ENCODE data around the gene PLCXD1.
"Not testable (repeated sequence)": the region's sequence is repeated elsewhere in the genome, so short reads cannot be mapped to it uniquely, and the experiment has no call there.

Gene PLCXD1

DNA sequence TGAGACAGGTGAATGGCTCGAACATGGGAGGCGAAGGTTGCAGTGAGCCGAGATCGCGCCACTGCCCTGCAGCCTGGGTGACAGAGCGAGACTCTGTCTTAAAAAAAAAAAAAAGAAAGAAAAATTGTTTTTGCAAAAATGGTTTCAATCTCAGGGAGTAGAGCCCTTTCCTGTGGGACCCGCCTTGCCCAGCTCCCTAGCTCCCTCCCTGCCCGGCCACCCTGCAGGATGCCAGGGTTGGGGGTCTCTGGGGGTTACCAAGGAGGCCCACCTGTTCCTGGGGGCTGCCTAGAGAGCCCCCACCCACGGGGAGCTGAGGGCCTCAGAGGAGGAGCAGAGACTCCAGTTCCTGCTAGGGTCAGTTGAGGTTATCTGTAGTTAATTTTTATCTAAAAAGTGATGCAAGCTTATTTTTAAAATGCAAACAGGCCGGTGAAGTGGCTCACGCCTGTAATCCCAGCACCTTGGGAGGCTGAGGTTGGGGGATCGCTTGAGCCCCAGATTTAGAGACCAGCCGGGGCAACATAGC lies 18.7 kb upstream of the PLCXD1 start:
- no peak for DNase-seq (ENCODE audit: low spot score)

DNA sequence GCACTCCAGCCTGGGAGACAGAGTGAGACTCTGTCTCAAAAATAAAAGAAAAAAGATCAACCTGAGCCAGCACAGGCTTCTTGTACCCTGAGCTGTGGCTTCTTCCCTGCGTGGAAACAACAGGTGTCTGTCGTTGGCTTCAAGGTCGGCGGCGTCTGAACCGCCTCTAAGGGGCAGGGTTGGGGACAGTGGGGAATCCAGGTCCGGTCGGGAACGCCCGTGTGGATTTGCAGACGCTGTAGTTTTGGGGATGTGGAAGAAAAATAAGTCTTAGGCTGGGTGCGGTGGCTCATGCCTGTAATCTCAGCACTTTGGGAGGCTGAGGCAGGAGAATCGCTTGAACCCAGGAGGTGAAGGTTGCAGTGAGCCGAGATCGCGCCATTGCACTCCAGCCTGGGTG lies 17.2 kb upstream of the PLCXD1 start:
- DNase-seq (ENCODE audit: low spot score), result not testable (repeated sequence)

DNA sequence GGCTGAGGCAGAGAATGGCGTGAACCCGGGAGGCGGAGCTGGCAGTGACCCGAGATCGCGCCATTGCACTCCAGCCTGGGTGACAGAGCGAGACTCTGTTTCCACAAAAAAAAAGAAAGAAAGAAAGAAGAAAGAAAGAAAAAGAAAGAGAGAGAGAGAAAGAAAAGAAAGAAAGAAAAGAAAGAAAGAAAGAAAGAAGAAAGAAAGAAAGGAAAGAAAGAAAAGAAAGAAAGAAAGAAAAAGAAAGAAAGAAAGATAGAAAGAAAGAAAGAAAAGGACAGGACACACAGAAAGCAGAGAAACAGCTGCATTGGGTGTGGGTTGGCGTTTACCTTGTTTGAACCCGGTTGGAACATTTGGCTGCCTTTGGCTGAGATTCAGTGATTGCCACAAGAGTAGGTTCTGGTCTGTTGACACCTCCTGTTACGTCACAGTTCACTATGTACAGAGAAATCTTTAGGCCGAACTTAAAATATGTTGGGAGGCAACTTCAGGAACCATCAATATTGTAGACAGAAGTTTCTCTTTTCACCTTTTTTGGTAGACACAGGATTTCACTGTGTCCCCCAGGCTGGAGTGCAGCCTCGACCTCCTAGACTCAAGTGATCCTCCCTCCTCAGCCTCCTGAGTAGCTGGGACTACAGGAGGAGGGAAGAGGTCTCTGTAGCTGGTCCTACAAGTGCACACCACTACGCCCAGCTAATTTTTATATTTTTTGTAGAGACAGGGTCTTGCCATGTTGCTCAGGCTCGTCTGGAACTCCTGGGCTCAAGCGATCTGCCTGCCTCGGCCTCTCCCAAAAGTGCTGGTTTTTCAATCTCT lies 16.3 kb upstream of the PLCXD1 start:
- no peak for DNase-seq (ENCODE audit: low spot score)

DNA sequence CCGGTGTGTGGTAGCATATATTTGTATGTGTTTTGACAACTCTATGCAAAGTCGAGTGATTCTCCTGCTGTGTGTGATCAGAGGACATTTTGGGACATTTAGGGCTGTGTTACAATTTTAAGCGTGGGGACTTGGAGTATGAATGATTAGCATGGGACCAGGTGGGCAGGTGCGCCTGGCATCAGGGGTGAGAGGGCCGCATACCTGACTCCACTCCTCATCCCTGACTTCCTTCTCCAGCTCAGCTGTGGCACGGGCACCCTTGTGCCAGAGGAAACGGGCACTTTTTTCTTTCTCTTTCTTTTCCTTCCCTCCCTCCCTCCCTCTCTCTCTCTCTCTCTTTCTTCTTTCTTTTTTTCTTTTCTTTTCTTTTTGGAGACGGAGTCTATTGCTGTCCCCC lies 15.7 kb upstream of the PLCXD1 start:
- DNase-seq (ENCODE audit: low spot score), result no peak

DNA sequence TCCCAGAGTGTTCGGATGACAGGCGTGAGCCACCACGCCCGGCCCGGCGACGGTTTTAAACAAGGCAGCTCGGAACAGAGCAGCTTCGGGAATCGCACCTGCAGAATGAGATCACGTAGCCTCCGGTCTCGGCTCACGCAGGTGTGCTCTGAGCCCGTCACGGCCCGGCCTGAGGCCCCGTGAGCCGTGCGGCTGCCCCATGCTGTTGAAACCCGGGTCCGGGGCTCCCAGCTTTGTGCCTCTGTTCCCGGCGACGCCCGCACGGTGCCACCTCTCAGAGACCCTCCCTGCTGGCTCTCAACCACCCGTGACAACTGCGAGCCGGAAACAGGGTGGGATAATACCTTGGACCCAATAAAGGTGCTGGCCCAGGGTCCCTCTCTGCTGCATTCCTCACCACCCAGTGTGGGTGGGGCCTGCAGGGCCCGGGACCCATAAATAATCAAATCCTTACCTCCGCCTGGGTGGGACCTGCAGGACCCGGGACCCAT lies 13.4 kb upstream of the PLCXD1 start:
- no peak for DNase-seq (ENCODE audit: low spot score)

DNA sequence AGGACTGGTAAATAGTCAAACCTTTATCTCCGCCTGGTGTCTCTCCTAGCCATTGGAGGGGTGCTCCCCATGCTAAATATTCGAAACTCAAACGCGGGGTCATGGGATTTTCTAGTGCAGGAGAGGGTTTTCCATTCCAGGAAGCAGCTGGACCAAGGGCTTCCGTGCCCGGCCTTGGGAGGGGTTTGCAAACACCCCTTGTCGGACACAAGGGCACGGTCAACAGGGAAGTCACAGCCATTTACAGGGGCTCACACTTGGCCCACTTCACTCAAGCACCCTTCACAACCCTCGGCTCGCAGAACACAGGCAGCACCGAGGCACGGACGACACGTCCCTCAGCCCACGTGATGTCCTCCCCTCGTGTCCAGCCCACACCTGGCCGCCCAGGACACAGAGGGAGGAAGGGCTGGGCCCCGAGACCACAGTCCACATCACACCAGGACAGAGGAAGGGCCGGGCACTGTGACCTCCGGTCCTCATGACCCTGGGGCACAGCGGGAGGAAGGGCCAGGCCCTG lies 10.3 kb upstream of the PLCXD1 start:
- no peak for DNase-seq (ENCODE audit: low spot score)

DNA sequence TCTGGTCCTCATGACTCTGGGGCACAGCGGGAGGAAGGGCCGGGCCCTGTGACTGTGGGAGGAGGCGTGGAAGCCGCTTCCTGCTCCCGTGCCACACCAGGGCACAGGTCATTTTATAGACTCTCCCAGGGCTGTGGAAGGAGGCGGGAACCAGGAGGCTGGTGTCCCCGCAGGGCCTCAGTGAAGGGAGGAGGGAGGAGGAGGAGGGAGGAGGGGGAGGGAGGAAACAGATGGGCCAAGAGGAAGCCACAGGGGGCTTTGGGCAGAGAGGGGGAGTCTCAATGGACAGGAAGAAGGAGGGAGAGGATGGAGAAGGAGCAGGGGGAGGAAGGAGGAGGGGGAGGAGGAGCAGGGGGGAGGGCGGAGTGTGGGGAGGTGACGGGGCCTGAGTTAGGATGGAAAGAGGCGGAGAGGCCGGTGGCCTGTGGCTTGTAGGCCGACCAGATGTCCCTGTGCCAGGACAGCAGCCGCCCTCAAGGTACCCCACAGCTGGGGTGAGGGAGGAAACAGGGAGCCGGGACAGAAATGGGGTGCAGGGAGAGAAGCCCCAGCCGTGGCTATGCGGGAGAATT lies 6.2 kb upstream of the PLCXD1 start:
- no peak for DNase-seq (ENCODE audit: low spot score)

DNA sequence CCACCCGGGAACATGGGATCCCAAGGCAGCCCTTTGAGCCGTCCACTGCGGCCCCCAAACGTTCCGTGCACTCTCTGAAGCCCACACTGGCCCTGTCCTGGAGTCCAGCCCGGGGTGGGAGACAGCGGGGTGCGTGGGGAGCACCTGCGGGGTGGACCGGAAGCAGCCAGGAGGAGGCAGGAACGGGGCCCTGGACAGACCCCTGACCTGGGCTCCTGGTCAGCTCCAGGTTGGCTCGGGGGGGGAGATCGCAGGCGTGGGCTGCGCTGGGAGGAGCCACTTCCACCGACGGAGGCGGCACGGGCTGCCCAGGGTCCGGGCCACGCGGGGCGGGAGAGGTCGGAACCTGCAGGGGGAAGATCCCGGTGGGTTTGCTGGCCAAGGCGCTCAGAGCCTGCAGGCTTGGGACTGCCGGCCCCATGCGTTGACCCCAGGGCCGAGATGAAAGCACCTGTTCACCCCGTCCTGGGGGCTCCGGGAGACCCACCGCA lies 5.7 kb upstream of the PLCXD1 start:
- no peak for DNase-seq (ENCODE audit: low spot score)

DNA sequence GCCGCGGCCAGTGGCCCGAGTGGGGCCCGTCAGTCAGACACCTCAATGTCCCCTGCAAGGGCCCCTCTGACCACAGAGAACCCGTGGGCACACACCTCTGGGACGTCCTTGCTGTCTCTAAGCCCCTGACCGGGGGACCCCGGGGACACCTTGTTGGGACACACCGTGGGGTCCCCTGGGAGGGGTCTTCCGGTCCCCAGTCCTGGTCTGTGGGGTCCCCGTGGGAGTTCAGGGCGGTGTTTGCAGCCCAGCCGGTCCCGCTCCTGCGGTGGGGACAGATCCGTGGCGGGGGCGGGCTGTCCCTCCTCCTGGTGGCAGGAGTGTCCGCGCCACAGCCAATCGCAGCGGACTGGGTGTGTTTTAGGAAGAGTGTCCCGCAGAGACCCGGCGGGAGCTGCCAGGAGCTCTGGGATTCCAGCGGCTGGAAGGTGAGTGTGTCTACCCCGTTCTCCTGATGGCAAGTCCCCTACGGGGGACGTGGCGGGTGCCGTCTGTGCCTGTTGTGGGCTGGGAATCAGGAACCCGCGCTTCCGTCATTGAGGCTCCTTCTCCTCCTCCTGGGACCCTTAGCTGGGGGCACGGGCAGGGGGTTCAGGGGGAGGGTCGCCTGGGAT lies 5.1 kb upstream of the PLCXD1 start:
- DNase-seq (ENCODE audit: low spot score), result peak; percentile 82

DNA sequence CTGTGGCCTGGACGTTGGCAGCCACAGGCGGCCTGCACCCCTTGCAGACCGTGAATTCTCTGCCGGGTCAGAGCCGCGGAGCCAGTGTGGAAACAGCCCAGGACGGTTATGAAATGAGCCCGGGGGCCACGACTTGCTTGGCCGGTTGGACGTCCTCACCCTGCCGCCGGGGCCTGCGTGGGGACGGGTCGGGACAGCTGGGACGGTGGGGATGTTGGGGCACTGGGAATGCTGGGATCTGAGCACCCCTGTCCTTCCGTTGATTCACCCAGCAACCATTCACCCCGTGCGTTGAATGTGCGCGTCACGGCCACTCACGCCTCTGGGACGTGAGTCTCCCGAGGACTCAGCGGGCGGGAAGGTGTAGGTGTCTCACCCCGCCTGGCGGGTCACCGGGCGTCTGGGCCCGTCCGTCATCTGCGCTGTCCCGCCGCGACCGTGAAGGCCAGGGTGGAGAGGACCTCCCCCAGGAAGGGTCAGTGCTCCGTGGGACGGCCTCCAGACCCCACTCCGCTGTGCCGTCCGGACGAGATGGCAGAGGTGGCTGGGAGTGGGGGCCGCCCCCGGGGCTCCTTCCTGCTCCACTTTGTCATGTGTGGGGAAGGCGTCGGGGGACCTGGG lies 4.5 kb upstream of the PLCXD1 start:
- no peak for DNase-seq (ENCODE audit: low spot score)

DNA sequence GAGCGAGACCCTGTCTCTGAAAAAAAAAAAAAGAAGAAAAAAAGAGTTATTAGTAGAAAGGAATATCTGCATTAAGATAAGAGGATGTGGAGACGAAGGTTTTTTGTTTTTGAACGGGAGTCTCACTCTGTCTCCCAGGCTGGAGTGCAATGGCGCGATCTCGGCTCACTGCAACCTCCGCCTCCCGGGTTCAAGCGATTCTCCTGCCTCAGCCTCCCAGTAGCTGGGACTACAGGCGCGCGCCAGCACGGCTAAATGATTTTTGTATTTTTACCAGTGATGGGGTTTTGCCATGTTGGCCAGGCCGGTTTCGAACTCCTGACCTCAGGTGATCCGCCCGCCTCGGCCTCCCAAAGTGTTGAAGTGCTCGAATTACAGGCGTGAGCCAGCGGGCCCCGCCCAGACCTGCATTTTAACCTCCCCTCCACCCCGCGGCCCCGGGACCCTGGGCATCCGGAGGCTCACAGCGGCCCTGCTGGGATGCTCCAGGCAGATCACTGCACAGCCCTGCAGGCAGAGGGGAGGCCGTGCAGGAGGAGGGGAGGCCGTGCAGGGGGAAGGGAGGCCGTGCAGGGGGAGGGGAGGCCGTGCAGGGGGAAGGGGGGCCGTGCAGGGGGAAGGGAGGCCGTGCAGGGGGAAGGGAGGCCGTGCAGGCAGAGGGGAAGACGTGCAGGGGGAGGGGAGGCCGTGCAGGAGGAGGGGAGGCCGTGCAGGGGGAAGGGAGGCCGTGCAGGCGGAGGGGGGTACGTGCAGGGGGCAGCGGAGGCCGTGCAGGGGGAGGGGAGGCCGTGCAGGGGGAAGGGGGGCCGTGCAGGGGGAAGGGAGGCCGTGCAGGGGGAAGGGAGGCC lies 1.2 kb upstream of the PLCXD1 start:
- not testable (repeated sequence) for DNase-seq (ENCODE audit: low spot score)

DNA sequence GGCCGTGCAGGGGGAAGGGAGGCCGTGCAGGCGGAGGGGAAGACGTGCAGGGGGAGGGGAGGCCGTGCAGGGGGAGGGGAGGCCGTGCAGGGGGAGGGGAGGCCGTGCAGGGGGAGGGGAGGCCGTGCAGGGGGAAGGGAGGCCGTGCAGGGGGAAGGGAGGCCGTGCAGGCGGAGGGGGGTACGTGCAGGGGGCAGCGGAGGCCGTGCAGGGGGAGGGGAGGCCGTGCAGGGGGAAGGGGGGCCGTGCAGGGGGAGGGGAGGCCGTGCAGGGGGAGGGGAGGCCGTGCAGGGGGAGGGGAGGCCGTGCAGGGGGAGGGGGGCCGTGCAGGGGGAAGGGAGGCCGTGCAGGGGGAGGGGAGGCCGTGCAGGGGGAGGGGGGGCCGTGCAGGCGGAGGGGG lies 459 bp upstream of the PLCXD1 start:
- not testable (repeated sequence) for DNase-seq (ENCODE audit: low spot score)

DNA sequence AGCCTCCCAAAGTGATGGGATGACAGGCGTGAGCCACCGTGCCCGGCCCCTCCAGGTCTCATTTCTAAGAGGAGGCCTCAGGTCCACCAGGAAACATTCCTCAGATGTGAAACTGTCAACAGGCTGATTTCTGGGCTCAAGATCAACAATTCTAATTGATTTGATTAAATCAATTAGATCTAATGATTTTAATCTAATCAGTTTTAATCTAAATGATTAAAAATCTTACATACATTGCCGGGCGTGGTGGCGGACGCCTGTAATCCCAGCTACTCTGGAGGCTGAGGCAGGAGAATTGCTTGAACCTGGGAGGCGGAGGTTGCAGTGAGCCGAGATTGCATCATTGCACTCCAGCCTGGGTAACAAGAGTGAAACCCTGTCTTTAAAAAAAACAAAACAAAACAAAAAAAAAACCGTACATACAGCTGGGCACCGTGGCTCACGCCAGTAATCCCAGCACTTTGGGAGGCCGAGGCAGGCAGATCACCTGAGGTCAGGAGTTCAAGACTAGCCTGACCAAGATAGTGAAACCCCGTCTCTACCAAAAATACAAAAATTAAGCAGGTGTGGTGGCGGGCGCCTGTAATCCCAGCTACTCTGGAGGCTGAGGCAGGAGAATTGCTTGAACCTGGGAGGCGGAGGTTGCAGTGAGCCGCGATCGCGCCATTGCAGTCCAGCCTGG lies 960 bp downstream of the PLCXD1 start:
- not testable (repeated sequence) for DNase-seq (ENCODE audit: low spot score)

DNA sequence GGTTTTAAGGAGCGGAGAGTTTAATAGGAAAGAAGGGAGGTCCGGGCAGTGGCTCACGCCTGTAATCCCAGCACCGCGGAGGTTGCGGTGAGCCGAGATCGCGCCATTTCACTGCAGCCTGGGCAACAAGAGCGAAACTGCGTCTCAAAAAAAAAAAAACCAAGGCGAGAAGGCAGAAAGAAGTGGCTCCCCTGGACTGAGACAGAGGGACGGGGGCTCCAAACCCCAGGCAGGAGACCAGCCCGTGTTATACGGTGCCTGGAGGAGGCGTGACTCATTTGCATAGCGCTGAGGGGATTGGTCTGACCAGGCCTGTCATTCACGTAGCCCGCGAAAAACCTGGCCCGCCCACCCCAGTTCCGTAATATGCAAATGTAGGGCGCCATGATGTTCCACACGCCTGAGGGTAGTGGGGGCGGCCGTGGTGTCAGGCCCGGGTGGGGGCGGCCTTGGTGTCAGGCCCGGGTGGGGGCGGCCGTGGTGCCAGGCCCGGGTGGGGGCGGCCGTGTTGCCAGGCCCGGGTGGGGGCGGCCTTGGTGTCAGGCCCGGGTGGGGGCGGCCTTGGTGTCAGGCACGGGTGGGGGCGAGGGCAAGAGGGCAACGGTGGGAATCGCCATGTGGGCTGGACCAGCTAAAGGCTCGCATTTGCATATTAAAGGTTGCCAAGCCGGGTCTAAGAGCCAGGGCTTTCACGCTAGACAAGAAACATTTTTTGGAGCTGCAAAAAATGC lies 2.1 kb downstream of the PLCXD1 start:
- peak; percentile 97 for DNase-seq (ENCODE audit: low spot score)

DNA sequence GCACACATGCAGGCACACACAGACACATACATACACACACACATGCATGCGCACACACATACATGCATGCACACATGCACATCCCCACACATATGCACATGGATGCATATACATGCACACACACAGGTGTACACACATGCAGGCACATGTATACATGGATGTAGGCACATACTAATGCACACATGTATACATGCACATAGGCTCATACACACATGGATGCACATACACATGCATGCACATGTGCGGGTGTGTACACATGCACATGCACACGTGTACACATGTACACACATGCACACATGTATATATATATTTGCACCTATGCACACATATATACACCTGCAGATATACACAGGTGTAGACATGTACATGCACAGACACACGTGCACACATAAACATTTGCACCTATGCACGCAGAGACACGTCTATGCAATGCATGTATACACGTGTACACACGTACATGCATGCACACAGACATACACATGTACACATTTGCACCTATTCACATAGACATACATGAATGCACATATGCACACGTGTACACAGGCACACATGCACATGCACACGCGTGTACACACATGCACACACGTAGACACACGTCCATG lies 4.0 kb downstream of the PLCXD1 start:
- DNase-seq (ENCODE audit: low spot score), result no peak

DNA sequence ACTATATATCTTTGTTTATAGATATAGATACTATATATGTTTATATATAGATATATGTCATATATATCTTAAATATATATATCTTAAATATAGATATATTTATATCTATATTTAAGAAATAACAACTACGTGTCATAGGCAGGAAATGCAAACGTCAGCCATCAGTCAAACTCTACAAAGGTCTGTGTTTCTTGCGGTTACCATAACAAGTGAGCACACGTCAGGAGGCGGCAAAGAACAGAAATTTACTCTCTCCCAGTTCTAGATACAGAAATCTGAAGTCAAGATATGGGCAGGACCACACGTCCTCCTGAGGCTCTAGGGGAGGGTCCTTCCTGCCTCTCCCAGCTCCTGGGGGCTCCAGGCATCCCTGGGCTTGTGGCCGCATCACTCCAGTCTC lies 6.5 kb downstream of the PLCXD1 start:
- DNase-seq (ENCODE audit: low spot score), result no peak

DNA sequence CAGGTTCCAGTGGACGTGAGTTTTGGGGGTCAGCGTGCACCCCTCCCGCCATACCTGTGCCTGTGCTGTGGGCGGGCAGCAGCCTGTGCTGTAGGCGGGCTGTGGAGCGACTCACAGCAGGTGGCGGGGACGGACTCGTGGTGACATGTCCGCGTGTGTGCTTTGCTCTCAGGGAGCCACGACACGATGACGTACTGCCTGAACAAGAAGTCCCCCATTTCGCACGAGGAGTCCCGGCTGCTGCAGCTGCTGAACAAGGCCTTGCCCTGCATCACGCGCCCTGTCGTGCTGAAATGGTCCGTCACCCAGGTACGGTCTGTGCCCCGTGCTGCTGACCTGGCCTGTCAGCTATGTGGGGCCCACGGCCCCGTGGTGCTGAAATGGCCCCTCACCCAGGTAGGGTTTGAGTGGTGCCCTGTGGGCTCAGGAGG lies 7.4 kb downstream of the PLCXD1 start:
- DNase-seq (ENCODE audit: low spot score), result no peak

DNA sequence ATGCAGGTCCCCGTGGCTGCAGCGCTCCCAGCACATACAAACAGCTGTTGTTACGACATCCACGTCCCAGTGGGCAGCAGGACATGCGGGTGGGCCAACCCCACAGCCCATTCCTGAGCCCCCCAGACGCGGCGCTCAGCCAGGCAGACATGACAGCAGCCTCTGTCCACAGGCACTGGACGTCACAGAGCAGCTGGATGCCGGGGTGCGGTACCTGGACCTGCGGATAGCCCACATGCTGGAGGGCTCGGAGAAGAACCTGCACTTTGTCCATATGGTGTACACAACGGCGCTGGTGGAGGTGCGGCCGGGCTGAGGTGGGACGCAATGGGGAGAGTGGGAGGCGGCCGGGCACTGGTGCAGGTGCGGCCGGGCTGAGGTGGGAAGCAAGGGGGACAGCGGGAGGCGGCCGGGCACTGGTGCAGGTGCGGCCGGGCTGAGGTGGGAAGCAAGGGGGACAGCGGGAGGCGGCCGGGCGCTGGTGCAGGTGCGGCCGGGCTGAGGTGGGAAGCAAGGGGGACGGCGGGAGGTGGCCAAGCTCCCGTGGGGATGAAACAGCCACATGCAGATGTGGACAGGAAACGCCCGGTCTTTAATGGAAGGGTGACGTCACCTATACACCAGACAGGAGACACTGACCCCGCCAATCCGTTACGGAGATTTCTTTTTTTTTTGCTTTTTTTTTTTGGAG lies 9.4 kb downstream of the PLCXD1 start:
- no peak for DNase-seq (ENCODE audit: low spot score)

DNA sequence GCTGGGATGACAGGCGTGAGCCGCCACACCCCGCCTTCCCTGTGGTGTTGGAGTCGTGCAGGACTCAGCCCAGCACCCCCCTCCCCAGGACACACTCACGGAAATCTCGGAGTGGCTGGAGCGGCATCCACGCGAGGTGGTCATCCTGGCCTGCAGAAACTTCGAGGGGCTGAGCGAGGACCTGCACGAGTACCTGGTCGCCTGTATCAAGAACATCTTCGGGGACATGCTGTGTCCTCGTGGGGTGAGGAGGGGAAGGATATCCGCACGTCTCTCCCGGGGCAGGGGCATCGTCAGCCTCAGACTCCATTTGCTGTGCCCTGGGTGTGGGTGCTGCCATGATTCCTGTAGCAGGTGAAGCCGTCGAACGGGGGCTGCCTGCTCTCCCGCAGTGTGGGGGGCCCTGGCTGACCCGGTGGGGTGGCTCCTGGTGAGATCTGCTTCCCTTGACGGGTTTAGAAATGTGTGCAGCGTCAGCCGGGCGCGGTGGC lies 10.3 kb downstream of the PLCXD1 start:
- DNase-seq (ENCODE audit: low spot score), result no peak

All from Ammon's horn (tissue), 1 donor.